GM19467 (cell line): ENCODE data around the gene LPAR1.

Experiments
- ATAC-seq: cut with Tn5 transposase; IDR thresholded peaks from one replicate; pipeline ENCODE4 v1.9.1; 2021; ENCODE audit warnings: mild to moderate bottlenecking, moderate library complexity; ENCODE audit not compliant: unreplicated experiment

LPAR1 gene

GRCh38 chr9:111001526-111001925 lies 36.7 kb downstream of the LPAR1 start:
- ATAC-seq = no peak

- ATAC-seq = no peak
Observed at GRCh38 chr9:111000202-111000601, 38.1 kb downstream of the LPAR1 start.

- ATAC-seq = no peak
Observed at GRCh38 chr9:110999379-110999778, 38.9 kb downstream of the LPAR1 start.

- ATAC-seq = no peak
Observed at GRCh38 chr9:110997847-110998246, 40.4 kb downstream of the LPAR1 start.

GRCh38 chr9:110996436-110997220 lies 41.6 kb downstream of the LPAR1 start:
- no peak for ATAC-seq

GRCh38 chr9:110995420-110996340 lies 42.6 kb downstream of the LPAR1 start:
- no peak for ATAC-seq

GRCh38 chr9:110994771-110995241 lies 43.5 kb downstream of the LPAR1 start:
- no peak for ATAC-seq

- ATAC-seq = no peak
Observed at GRCh38 chr9:110990481-110990880, 47.8 kb downstream of the LPAR1 start.

GRCh38 chr9:110986529-110986928 lies 51.7 kb downstream of the LPAR1 start:
- no peak for ATAC-seq

- no peak for ATAC-seq
Observed at GRCh38 chr9:110984890-110985437, 53.3 kb downstream of the LPAR1 start.

- no peak for ATAC-seq
Observed at GRCh38 chr9:110980261-110980660, 58.0 kb downstream of the LPAR1 start.

- no peak for ATAC-seq
Observed at GRCh38 chr9:110979636-110980035, 58.6 kb downstream of the LPAR1 start.

GRCh38 chr9:110978516-110978915 lies 59.8 kb downstream of the LPAR1 start:
- no peak for ATAC-seq

GRCh38 chr9:110977259-110977709 lies 61.0 kb downstream of the LPAR1 start:
- ATAC-seq = no peak

- no peak for ATAC-seq
Observed at GRCh38 chr9:110975969-110976368, 62.3 kb downstream of the LPAR1 start.

- no peak for ATAC-seq
Observed at GRCh38 chr9:110975278-110975677, 63.0 kb downstream of the LPAR1 start.

GRCh38 chr9:110971705-110972104 lies 66.6 kb downstream of the LPAR1 start:
- no peak for ATAC-seq

GRCh38 chr9:110971234-110971633 lies 67.0 kb downstream of the LPAR1 start:
- no peak for ATAC-seq

GRCh38 chr9:110969971-110970386 lies 68.3 kb downstream of the LPAR1 start:
- no peak for ATAC-seq

- ATAC-seq = no peak
Observed at GRCh38 chr9:110968096-110968495, 70.2 kb downstream of the LPAR1 start.

- no peak for ATAC-seq
Observed at GRCh38 chr9:110967196-110967595, 71.1 kb downstream of the LPAR1 start.
